ENCODE data around the gene NCOA1. TPM values are rescaled to one million over a fixed set of nuclear protein-coding genes. Genes with fewer than 3 reads are reported as not detected.
"Not testable (repeated sequence)": the region's sequence is repeated elsewhere in the genome, so short reads cannot be mapped to it uniquely, and the experiment has no call there.

NCOA1 gene
- total RNA-seq, 2 donors from 2014 or later = 17.1 to 29.1 TPM

DNA sequence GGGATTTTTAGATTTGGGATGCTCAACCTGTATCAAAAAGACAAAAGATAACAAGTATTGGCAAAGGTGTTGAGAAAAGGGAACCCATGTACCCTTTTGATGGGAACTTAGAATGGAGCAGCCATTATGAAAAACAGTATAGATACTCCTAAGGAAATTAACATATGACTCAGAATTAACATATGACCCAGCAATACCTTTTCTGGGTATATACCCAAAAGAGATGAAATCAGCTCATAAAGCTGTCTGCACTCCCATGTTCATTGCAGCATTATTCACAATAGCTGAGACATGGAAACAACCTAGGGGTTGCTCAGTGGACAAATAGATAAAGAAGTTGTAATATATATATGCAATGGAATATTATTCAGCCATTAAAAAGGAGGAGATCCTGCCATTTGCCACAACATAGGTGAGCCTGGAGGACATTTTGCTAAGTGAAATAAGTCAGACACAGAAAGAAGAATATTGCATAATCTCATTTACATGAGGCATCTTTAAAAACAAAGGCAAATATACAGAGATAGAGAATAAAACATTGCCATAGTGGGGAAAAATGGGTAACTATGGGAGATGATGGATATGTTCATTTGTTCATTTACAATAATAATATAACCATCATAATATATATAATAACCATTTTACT lies 160.1 kb downstream of the NCOA1 start:
- ATAC-seq = peak in 1 of 2 donors; percentile 69
- peak overlapping the region in 1 of 2 donors; percentile 79 for H3K27ac Mint-ChIP-seq
- no peak for DNase-seq (ENCODE audit: low spot score in 2 of 2)
- no peaks in the 10 kb centered on the region for H3K9me3 Mint-ChIP-seq
- peaks cover 0 to 10% of the 10 kb centered on the region in 2 donors for H3K36me3 Mint-ChIP-seq

DNA sequence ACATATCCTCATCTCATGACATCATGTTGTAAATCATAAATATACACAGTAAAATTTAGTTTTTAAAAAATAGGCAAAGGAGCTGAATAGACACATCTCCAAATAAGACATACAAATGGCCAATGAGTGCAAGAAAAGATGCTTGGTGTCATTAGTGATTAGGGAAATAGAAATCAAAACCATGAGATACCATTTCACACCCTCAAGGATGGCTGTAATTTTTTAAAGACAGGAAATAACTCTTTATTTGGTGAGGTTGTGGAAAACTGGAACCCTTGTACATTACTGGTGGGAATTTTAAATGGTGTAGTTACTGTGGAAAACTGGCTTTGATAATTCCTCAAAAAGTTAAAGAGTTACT lies 160.6 kb downstream of the NCOA1 start:
- no peak for DNase-seq (ENCODE audit: low spot score in 2 of 2)

DNA sequence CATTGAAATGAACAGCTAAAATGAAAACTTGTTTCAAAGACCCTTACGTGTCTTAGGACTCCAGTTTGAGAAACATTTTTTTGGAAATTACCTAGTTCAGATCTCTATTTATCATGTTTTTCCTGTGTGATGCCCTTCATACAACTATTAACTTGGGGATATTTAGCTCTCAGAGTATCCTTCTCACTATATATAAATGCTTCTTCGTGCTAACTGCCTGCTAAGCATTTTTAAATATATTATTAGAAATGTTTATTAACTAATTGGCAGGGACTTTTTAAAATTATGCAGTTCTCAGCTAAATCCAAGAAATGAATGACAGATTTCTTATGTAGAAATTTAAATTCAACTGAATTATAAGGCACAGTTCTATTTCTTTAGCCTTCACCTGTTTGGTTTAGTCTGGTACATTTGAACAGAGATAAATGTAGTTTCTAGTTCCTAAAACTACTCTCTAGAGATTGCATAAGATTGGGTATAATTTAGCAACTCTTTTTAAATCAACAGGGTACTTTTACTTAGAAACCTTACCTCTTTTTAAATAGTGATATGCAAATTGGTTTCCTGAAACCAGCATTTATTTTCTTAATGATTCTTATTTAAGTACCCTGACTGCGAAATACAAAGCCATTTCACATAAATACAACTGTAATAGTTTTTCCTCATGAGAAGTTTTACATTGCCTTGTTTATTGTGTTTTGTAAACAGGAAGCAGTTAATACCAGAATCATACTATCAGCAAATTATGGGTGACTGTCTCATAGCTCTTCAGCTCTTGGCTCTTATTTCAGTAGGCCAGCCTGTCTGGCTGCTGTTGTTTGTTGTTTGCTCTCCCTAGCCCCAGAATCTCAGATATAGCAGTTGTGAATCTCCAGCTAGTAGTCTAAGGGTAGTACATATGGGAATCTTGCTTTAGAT lies 161.5 kb downstream of the NCOA1 start:
- no peak for ATAC-seq
- no peaks in the 10 kb centered on the region for H3K9me3 Mint-ChIP-seq
- DNase-seq (ENCODE audit: low spot score in 2 of 2) = no peak
- no peak overlapping the region for H3K27ac Mint-ChIP-seq
- H3K36me3 Mint-ChIP-seq = peaks cover 0 to 10% of the 10 kb centered on the region in 2 donors

More for the DNA sequence above, 160.6 kb downstream of the NCOA1 start:
- no peak overlapping the region for H3K27ac Mint-ChIP-seq
- no peaks in the 10 kb centered on the region for H3K9me3 Mint-ChIP-seq
- ATAC-seq = no peak
- peaks cover 0 to 10% of the 10 kb centered on the region in 2 donors for H3K36me3 Mint-ChIP-seq

DNA sequence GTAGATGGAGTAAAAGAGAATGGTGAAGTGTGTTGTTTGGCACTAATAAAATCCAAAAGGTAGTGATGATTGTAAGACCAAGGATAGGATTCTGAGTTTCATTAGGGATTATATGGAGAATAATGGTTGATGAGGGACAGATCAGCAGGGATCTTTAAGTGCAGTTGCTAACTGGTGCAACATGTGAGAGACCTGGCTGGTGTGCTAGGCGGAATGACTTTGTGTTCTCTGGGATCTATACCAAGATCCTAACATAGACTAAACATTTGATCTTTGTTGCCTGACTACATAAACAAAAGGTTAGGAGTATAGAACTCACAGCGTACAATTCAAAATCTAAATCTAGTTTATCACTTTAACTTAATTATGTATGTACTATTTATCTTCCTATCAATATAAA lies 166.8 kb downstream of the NCOA1 start:
- H3K27ac Mint-ChIP-seq = no peak overlapping the region
- ATAC-seq (no peak), DNase-seq (ENCODE audit: low spot score in 2 of 2) (no peak)
- H3K36me3 Mint-ChIP-seq = no peaks in the 10 kb centered on the region
- no peaks in the 10 kb centered on the region for H3K9me3 Mint-ChIP-seq

DNA sequence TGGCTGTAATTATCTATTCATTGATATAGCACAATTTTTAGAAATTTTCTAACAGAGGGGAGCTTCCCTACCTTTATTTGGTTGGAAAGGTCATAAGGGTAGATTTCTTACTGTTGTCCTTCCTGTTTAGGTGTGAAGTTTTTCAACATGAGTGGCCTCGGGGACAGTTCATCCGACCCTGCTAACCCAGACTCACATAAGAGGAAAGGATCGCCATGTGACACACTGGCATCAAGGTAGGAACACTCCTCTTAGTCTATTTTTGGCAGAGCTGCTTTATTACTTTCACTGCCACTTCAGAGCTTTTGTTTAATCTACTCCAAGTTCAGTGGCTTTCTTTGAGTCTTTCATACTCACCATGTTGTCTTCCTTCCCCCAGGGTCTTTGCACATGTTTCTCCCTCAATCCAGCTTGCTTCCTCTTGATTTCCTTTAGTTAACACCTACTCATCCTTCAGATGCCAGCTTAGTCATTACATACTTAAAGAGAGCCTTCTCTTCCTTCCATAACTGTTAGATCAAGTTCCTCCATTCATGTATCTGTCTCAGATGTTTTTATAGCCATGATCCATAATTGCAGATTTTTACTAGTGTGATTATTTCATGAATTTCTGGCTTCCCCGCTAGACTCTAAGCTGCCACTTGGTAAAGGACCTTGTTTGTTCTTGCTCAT lies 167.6 kb downstream of the NCOA1 start:
- no peaks in the 10 kb centered on the region for H3K9me3 Mint-ChIP-seq
- ATAC-seq (no peak), DNase-seq (ENCODE audit: low spot score in 2 of 2) (no peak)
- peak overlapping the region in 1 of 2 donors; percentile 39 for H3K27ac Mint-ChIP-seq
- no peaks in the 10 kb centered on the region for H3K36me3 Mint-ChIP-seq

DNA sequence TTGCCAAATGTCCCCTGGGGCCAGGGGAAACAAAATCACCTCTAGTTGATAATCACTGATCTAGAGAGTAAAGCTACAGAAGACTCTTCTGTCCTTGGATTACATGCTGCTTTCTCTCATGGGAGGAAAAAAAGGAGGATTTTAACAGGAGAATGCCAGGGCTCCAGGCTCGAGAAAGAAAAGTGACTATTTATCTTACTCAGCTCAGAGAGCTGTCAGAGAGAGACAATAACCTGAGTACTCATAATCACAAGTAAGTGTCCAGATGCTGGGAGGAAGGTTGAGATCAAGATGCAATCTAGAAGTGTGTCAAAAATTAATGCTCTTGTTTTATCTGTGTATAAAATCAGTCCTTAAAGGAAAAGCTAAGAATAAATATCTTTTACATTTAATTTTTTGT lies 168.8 kb downstream of the NCOA1 start:
- no peaks in the 10 kb centered on the region for H3K9me3 Mint-ChIP-seq
- ATAC-seq (no peak), DNase-seq (ENCODE audit: low spot score in 2 of 2) (no peak)
- H3K27ac Mint-ChIP-seq = no peak overlapping the region
- H3K36me3 Mint-ChIP-seq = no peaks in the 10 kb centered on the region

DNA sequence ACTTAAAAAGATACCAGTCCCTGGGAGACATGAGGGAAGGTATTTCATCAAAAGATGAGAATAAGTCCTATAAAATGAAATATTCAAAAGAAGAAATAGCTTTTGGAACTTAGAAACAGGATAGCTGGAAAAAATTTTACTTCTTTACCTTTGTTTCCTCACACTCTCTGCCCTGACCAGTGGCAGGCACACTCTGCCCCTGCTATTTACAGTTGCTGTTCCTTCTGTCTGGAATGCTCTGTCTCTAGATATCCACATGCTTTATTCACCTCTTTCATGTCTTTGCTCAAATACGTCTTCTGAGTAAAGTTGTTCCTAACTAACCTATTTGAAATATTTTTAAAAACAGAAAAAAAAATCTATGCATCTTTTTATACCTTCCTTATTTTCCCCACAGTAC lies 176.5 kb downstream of the NCOA1 start:
- DNase-seq (ENCODE audit: low spot score in 2 of 2) (no peak), ATAC-seq (no peak)
- peaks cover 0 to 4% of the 10 kb centered on the region in 2 donors for H3K36me3 Mint-ChIP-seq
- no peaks in the 10 kb centered on the region for H3K9me3 Mint-ChIP-seq
- no peak overlapping the region for H3K27ac Mint-ChIP-seq

DNA sequence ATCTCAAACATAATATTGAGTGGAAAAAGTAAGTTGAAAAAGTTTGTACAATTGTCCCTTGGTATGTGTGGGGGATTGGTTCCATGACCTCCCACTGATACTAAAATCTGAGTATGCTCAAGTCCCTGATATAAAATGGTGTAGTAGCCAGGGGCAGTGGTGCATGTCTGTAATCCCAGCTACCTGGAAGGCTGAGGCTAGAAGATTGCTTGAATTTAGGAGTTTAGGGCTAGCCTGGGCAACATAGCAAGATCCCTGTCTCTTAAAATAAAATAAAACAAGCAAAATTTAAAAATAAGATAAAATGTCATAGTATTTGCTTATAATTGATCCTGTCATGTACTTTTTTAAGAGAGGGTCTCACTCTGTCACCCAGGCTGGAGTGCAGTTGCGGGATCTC lies 180.2 kb downstream of the NCOA1 start:
- Mint-ChIP-seq H3K27ac (no peak overlapping the region), H3K36me3 (peaks cover 0 to 8% of the 10 kb centered on the region in 2 donors), H3K9me3 (no peaks in the 10 kb centered on the region)
- DNase-seq (ENCODE audit: low spot score in 2 of 2) (no peak), ATAC-seq (no peak)

DNA sequence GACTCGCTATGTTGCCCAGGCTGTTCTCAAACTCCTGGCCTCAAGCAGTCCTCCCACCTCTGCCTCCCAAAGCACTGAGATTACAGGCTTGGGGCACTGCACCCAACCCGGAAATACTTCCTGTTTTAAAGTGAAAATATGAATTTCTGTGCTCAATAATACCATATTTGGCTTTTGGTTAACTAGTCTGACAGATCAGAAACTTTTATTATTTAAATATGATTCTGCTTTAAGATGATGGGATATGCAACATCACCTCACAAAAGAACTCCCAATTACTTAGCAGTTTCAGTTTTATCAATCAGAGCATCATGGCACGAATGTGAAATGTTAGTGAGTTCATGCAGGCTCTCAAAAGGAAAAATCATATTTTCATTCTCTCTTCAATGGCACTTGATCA lies 181.5 kb downstream of the NCOA1 start:
- no peaks in the 10 kb centered on the region for H3K9me3 Mint-ChIP-seq
- peak overlapping the region in 1 of 2 donors; percentile 47 for H3K27ac Mint-ChIP-seq
- H3K36me3 Mint-ChIP-seq = peaks cover 0 to 10% of the 10 kb centered on the region in 2 donors
- no peak for DNase-seq (ENCODE audit: low spot score in 2 of 2)
- peak; percentile 28 to 46 for ATAC-seq

DNA sequence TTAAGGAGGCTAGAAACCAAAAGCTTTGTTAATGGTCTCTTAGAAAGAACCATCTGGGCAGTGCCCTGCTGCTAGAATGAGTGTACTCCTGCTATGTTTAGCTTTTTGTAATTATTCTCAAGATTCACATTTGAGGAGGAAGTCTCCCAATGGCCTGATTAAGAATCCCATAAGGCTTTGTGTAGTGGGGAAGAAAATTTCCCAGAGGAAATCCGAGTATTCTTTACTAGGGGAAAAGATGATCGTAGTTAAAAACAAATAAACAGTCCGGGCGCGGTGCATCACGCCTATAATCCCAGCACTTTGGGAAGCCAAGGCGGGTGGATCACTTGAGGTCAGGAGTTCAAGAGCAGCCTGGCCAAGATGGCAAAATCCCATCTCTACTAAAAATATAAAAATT lies 184.3 kb downstream of the NCOA1 start:
- ATAC-seq (no peak), DNase-seq (ENCODE audit: low spot score in 2 of 2) (no peak)
- H3K27ac Mint-ChIP-seq = no peak overlapping the region
- H3K9me3 Mint-ChIP-seq = no peaks in the 10 kb centered on the region
- H3K36me3 Mint-ChIP-seq = peaks cover 5 to 6% of the 10 kb centered on the region in 2 donors

DNA sequence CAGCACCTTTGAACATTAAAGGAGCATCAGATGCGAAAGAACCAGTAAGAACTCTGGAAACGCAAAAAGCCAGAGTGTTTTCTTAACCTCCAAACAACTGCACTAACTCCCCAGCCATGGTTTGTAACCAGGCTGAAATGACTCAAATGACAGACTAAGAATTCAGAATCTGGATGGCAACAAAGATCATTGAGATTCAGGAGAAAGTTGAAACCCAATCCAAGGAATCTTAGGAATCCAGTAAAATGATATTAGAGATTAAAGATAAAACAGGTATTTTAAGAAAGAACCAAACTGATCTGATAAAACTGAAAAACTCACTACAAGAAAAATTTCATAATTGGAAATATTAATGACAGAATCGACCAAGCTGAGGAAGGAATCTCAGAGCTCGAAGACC lies 185.4 kb downstream of the NCOA1 start:
- ATAC-seq (no peak), DNase-seq (ENCODE audit: low spot score in 2 of 2) (no peak)
- H3K27ac Mint-ChIP-seq = no peak overlapping the region
- H3K9me3 Mint-ChIP-seq = no peaks in the 10 kb centered on the region
- H3K36me3 Mint-ChIP-seq = peaks cover 6 to 7% of the 10 kb centered on the region in 2 donors

DNA sequence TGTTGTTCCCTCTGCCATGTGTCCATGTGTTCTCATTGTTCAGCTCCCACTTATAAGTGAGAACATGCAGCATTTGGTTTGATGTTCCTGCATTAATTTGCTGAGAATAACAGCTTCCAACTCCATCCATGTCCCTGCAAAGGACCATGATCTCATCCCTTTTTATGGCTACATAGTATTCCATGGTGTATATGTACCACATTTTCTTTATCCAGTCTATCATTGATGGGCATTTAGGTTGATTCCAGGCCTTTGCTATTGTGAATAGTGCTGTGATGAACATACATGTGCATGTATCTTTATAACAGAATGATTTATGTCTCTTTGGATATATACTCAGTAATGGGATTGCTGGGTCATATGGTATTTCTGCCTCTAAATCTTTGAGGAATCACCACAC lies 187.0 kb downstream of the NCOA1 start:
- not testable (repeated sequence) for H3K36me3 Mint-ChIP-seq; DNase-seq (ENCODE audit: low spot score in 2 of 2); H3K27ac Mint-ChIP-seq; ATAC-seq; H3K9me3 Mint-ChIP-seq

DNA sequence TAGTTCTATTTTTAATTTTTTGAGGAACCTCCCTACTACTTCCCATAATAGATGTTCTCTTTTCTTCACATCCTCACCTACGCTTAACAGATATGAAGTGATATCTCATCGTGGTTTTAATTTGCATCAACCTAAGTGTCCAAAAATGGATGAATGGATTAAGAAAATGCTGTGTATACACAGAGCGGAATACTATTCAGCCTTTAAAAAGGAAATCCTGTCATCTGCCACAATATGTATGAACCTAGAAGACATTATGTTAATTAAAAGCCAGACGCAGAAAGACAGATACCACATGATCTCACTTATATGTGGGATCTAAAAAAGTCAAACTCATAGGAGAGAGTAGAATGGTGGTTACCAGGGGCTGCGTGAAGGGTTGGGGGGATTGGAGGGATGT lies 189.1 kb downstream of the NCOA1 start:
- H3K9me3 Mint-ChIP-seq = no peaks in the 10 kb centered on the region
- H3K36me3 Mint-ChIP-seq = peaks cover 6 to 7% of the 10 kb centered on the region in 2 donors
- H3K27ac Mint-ChIP-seq = no peak overlapping the region
- DNase-seq (ENCODE audit: low spot score in 2 of 2) = no peak
- ATAC-seq = no peak

DNA sequence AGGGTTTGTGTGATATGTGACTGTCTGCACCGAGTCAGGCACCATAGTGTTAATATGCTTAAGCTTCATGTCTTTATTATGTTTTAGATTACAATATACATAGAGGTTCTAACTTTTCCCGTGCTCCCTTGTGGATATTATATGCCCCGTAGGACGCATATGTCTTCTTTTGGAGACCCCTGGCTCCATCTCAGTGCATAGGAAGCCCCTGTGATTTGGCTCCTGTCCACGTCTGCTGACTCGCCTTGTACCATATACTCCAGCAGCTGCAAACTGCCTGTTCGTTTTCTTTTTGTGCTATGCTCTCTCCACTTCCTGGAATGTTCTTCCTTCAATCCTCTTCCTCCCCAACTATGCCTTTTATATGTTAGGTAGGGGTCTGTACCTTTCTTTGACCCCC lies 191.2 kb downstream of the NCOA1 start:
- H3K27ac Mint-ChIP-seq = no peak overlapping the region
- no peak for DNase-seq (ENCODE audit: low spot score in 2 of 2)
- H3K9me3 Mint-ChIP-seq = no peaks in the 10 kb centered on the region
- ATAC-seq = no peak
- peaks cover 0 to 13% of the 10 kb centered on the region in 2 donors for H3K36me3 Mint-ChIP-seq

DNA sequence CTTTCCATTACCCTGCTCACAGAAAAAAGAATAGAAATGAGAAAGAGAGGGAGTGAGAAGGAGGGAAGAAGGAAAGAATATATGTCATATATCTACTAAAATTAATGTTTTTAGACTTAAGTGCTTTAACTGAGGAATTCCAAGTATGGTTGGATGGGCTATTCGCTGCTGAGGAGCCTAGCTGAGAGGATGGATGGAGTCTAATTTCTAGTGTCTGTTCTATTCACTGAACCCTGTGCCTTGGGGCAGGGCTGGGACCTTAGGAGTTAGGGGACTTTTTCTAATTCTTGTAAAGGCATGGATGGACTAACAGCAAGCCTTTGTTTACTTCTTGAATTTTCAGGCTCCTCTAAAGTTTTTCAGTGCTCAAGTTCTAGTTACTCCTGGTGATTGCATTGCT lies 192.4 kb downstream of the NCOA1 start:
- ATAC-seq = no peak
- H3K9me3 Mint-ChIP-seq = peaks cover 0 to 4% of the 10 kb centered on the region in 2 donors
- no peak for DNase-seq (ENCODE audit: low spot score in 2 of 2)
- no peak overlapping the region for H3K27ac Mint-ChIP-seq
- H3K36me3 Mint-ChIP-seq = peaks cover 5 to 23% of the 10 kb centered on the region in 2 donors

DNA sequence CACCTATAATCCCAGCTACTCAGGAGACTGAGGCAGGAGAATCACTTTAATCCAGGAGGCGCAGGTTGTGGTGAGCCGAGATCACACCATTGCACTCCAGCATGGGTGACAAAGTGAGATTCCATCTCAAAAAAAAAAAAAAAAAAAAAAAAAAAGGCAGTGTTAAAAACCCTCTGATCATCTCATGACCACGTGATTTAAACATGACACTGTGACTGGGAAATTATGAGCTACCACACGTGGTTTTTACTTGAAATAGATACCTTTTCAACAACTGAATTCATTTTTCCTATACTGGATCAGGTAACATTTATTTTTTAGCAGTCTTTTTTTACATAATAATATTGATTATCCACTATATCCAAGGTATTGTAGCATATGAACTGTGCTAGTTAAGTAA lies 199.5 kb downstream of the NCOA1 start:
- peaks cover 0 to 4% of the 10 kb centered on the region in 2 donors for H3K9me3 Mint-ChIP-seq
- H3K27ac Mint-ChIP-seq = no peak overlapping the region
- peaks cover 5 to 22% of the 10 kb centered on the region in 2 donors for H3K36me3 Mint-ChIP-seq
- ATAC-seq (no peak), DNase-seq (ENCODE audit: low spot score in 2 of 2) (no peak)

DNA sequence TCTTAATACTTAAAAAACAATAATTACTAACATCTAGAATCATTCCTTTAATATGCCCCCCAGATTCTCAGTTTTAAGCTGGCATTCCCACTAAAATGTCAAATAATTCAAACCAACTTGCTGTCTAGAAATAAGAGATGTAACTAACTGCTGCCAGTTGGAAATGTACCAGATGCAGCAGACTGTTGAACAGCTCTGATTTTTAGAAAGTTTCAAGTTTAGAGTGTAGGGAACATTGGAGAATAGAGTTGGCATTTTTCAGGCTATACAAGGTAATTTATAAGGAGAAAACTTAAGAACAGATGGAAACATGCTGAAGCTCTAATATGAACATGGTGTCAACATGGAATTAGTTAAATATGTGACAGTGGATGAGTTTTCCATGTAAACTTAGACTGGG lies 200.8 kb downstream of the NCOA1 start:
- DNase-seq (ENCODE audit: low spot score in 2 of 2) (no peak), ATAC-seq (no peak)
- H3K9me3 Mint-ChIP-seq = peaks cover 0 to 4% of the 10 kb centered on the region in 2 donors
- H3K36me3 Mint-ChIP-seq = peaks cover 5 to 21% of the 10 kb centered on the region in 2 donors
- H3K27ac Mint-ChIP-seq = no peak overlapping the region
